Skeletal muscle tissue (tissue), 4 donors: ENCODE results near the gene PGBD5. TPM values are rescaled to one million over a fixed set of nuclear protein-coding genes. Genes with fewer than 3 reads are reported as not detected.

Experiments
- H3K27ac ChIP-seq: one replicate; pipeline ENCODE4 v1.7.0; 2013; ENCODE audit warnings: mild to moderate bottlenecking, low read depth, low read length, inconsistent platforms
- H3K27me3 ChIP-seq, 3 donors: one replicate each; pipeline ENCODE4 v1.7.0; 2013; ENCODE audit warnings: low read length in 3 of 3; ENCODE audit not compliant: control insufficient read depth in 3 of 3, insufficient read depth in 3 of 3
- H3K36me3 ChIP-seq, 3 donors: one replicate each; pipeline ENCODE4 v1.7.0; 2013; ENCODE audit warnings: low read length in 3 of 3; ENCODE audit not compliant: control insufficient read depth in 3 of 3, insufficient read depth in 3 of 3
- H3K4me1 ChIP-seq, 3 donors: one replicate each; pipeline ENCODE4 v1.7.0; 2013; ENCODE audit warnings: low read length in 3 of 3, mild to moderate bottlenecking in 3 of 3; ENCODE audit not compliant: control insufficient read depth in 3 of 3, insufficient read depth in 3 of 3
- H3K4me3 ChIP-seq, 3 donors: one replicate each; pipeline ENCODE4 v1.7.0; 2013; ENCODE audit warnings: low read length in 3 of 3
- H3K9ac ChIP-seq, 3 donors: one replicate each; pipeline ENCODE4 v1.7.0; 2013; ENCODE audit warnings: low read length in 3 of 3, mild to moderate bottlenecking in 3 of 3, moderate library complexity in 2 of 3, low read depth in 1 of 3
- H3K9me3 ChIP-seq, 3 donors: one replicate each; pipeline ENCODE4 v1.7.0; 2013; ENCODE audit warnings: low read length in 3 of 3; ENCODE audit not compliant: control insufficient read depth in 3 of 3
- total RNA-seq: library from RNA; depleted of rRNA; stranded (reverse); fragments of >200 nt; gene quantifications from one replicate; pipeline ENCODE4 v1.2.3, GENCODE V29; 2014
- donor health status: Osteomylitis.

PGBD5 gene
- total RNA-seq, 1 donor from 2014 or later, result 5.7 TPM

GRCh38 chr1:230356190-230356589 is 69.9 kb downstream of the PGBD5 start:
- Histone ChIP-seq H3K9me3 (no peaks in the 10 kb centered on the region), H3K4me3 (no peak overlapping the region), H3K4me1 (peaks cover 0 to 2% (median 0%) of the 10 kb centered on the region in 3 donors), H3K27me3 (peaks cover 0 to 10% (median 0%) of the 10 kb centered on the region in 3 donors), H3K27ac (no peak overlapping the region), H3K36me3 (no peaks in the 10 kb centered on the region), H3K9ac (no peak overlapping the region)

GRCh38 chr1:230355594-230355993 is 70.5 kb downstream of the PGBD5 start:
- Histone ChIP-seq H3K9me3 (no peaks in the 10 kb centered on the region), H3K36me3 (no peaks in the 10 kb centered on the region), H3K27me3 (peaks cover 0 to 10% (median 0%) of the 10 kb centered on the region in 3 donors), H3K9ac (no peak overlapping the region), H3K4me3 (no peak overlapping the region), H3K4me1 (peaks cover 4 to 7% (median 6%) of the 10 kb centered on the region in 3 donors), H3K27ac (no peak overlapping the region)

- H3K27ac ChIP-seq, result no peak overlapping the region
- no peaks in the 10 kb centered on the region for H3K36me3 ChIP-seq
- no peak overlapping the region for H3K4me3 ChIP-seq
- no peaks in the 10 kb centered on the region for H3K9me3 ChIP-seq
- no peak overlapping the region for H3K9ac ChIP-seq
- peaks cover 0 to 10% (median 0%) of the 10 kb centered on the region in 3 donors for H3K27me3 ChIP-seq
- peaks cover 8 to 12% (median 10%) of the 10 kb centered on the region in 3 donors for H3K4me1 ChIP-seq
Observed at GRCh38 chr1:230355128-230355527, 71.0 kb downstream of the PGBD5 start.

GRCh38 chr1:230354005-230354404 is 72.1 kb downstream of the PGBD5 start:
- Histone ChIP-seq H3K9me3 (no peaks in the 10 kb centered on the region), H3K27ac (no peak overlapping the region), H3K27me3 (peaks cover 0 to 10% (median 0%) of the 10 kb centered on the region in 3 donors), H3K4me3 (no peak overlapping the region), H3K4me1 (peaks cover 15 to 16% (median 15%) of the 10 kb centered on the region in 3 donors), H3K36me3 (no peaks in the 10 kb centered on the region), H3K9ac (no peak overlapping the region)

GRCh38 chr1:230352537-230352936 is 73.6 kb downstream of the PGBD5 start:
- Histone ChIP-seq H3K27me3 (peaks cover 0 to 10% (median 0%) of the 10 kb centered on the region in 3 donors), H3K9me3 (no peaks in the 10 kb centered on the region), H3K4me3 (no peak overlapping the region), H3K9ac (no peak overlapping the region), H3K36me3 (no peaks in the 10 kb centered on the region), H3K27ac (no peak overlapping the region), H3K4me1 (peaks cover 26 to 27% (median 27%) of the 10 kb centered on the region in 3 donors)

- peaks cover 26 to 27% (median 27%) of the 10 kb centered on the region in 3 donors for H3K4me1 ChIP-seq
- peaks cover 0 to 4% (median 0%) of the 10 kb centered on the region in 3 donors for H3K27me3 ChIP-seq
Observed at GRCh38 chr1:230351983-230352382, 74.1 kb downstream of the PGBD5 start.

GRCh38 chr1:230351514-230351913 is 74.6 kb downstream of the PGBD5 start:
- Histone ChIP-seq H3K36me3 (no peaks in the 10 kb centered on the region), H3K4me1 (peaks cover 26 to 27% (median 27%) of the 10 kb centered on the region in 3 donors), H3K9me3 (no peaks in the 10 kb centered on the region), H3K27me3 (no peaks in the 10 kb centered on the region), H3K4me3 (no peak overlapping the region), H3K9ac (no peak overlapping the region), H3K27ac (no peak overlapping the region)

More at GRCh38 chr1:230351983-230352382, 74.1 kb downstream of the PGBD5 start:
- Histone ChIP-seq H3K9me3 (no peaks in the 10 kb centered on the region), H3K27ac (no peak overlapping the region), H3K4me3 (no peak overlapping the region), H3K9ac (no peak overlapping the region), H3K36me3 (no peaks in the 10 kb centered on the region)

- H3K36me3 ChIP-seq, result no peaks in the 10 kb centered on the region
- H3K27ac ChIP-seq, result peak overlapping the region; percentile 40
- no peak overlapping the region for H3K9ac ChIP-seq
- no peaks in the 10 kb centered on the region for H3K27me3 ChIP-seq
- no peaks in the 10 kb centered on the region for H3K9me3 ChIP-seq
- peaks cover 26 to 27% (median 27%) of the 10 kb centered on the region in 3 donors for H3K4me1 ChIP-seq
- peak overlapping the region in 1 of 3 donors; percentile 49 for H3K4me3 ChIP-seq
Observed at GRCh38 chr1:230350208-230350921, 75.8 kb downstream of the PGBD5 start.

GRCh38 chr1:230349020-230349393 is 77.1 kb downstream of the PGBD5 start:
- no peak overlapping the region for H3K4me3 ChIP-seq
- H3K36me3 ChIP-seq, result no peaks in the 10 kb centered on the region
- H3K4me1 ChIP-seq, result peaks cover 26 to 27% (median 27%) of the 10 kb centered on the region in 3 donors
- H3K27me3 ChIP-seq, result no peaks in the 10 kb centered on the region
- no peak overlapping the region for H3K9ac ChIP-seq
- H3K27ac ChIP-seq, result no peak overlapping the region
- no peaks in the 10 kb centered on the region for H3K9me3 ChIP-seq

- Histone ChIP-seq H3K4me3 (no peak overlapping the region), H3K27me3 (no peaks in the 10 kb centered on the region), H3K4me1 (peaks cover 26 to 27% (median 27%) of the 10 kb centered on the region in 3 donors), H3K27ac (no peak overlapping the region), H3K9me3 (no peaks in the 10 kb centered on the region), H3K36me3 (no peaks in the 10 kb centered on the region), H3K9ac (no peak overlapping the region)
Observed at GRCh38 chr1:230348386-230349019, 77.6 kb downstream of the PGBD5 start.
